AG04449 (cell line): ENCODE data around the gene RRBP1.

Source experiments
- CTCF ChIA-PET: fragments of 350-600 bp; formaldehyde crosslinking; extraction: SDS; loops from one replicate; lab custom pipeline; 2021; ENCODE audit warnings: antibody characterized with exemption; lab: Yijun Ruan, JAX
- POLR2A ChIA-PET: fragments of 400-600, 350-600 bp; formaldehyde crosslinking; extraction: SDS; loops from one replicate; lab custom pipeline; 2020; ENCODE audit warnings: antibody characterized with exemption, inconsistent platforms; lab: Yijun Ruan, JAX
- DNase-seq: peaks from one replicate; pipeline ENCODE4 v3.0.0-alpha.2; 2010; ENCODE audit warnings: low read depth, low spot score
- H3K4me3 ChIP-seq: 2 replicates; pipeline ENCODE4 v1.5.1; 2011; ENCODE audit warnings: low read depth, mild to moderate bottlenecking, control low read depth, low read length
- TF ChIP-seq, protein P1 (sequence below): IDR thresholded peaks from one replicate; pipeline ENCODE4 v1.5.1; 2011; ENCODE audit warnings: mild to moderate bottlenecking, moderate library complexity, low read length, control low read depth, inconsistent platforms; ENCODE audit not compliant: insufficient read depth; ENCODE audit errors: missing control alignments

RRBP1 gene

DNA sequence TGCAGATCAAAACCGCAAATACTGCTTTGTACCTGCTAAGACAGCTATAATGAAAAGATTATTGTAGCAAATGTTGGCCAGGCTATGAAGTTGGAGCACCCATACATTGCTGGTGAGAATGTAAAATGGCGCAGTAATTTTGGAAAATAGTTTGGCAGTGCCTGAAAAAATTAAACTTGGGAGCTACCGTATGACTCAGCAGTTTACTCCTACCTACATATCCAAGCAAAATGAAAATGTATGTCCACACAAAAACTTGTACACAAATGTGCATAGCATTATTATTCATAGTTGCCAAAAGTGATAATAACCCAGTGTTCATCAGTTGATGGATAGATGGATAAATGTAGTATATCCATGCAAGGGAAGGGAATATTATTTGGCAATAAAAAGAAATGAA, 98.9 kb downstream of the RRBP1 start:
- no peak overlapping the region for H3K4me3 ChIP-seq
- TF ChIP-seq, protein P1, sequence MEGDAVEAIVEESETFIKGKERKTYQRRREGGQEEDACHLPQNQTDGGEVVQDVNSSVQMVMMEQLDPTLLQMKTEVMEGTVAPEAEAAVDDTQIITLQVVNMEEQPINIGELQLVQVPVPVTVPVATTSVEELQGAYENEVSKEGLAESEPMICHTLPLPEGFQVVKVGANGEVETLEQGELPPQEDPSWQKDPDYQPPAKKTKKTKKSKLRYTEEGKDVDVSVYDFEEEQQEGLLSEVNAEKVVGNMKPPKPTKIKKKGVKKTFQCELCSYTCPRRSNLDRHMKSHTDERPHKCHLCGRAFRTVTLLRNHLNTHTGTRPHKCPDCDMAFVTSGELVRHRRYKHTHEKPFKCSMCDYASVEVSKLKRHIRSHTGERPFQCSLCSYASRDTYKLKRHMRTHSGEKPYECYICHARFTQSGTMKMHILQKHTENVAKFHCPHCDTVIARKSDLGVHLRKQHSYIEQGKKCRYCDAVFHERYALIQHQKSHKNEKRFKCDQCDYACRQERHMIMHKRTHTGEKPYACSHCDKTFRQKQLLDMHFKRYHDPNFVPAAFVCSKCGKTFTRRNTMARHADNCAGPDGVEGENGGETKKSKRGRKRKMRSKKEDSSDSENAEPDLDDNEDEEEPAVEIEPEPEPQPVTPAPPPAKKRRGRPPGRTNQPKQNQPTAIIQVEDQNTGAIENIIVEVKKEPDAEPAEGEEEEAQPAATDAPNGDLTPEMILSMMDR = no peak
- DNase-seq = no peak
- POLR2A ChIA-PET = interaction anchor here (0.9 to 1.8 kb wide), 3 partner anchors 11 to 26 kb away, joined by 3 to 6 read pairs (median 4); partner anchors contain the start of gene DSTN
- CTCF ChIA-PET = interaction anchor here (2.3 kb wide), 1 partner anchor 46 kb away, joined by 10 read pairs; no protein-coding TSS in a partner anchor

DNA sequence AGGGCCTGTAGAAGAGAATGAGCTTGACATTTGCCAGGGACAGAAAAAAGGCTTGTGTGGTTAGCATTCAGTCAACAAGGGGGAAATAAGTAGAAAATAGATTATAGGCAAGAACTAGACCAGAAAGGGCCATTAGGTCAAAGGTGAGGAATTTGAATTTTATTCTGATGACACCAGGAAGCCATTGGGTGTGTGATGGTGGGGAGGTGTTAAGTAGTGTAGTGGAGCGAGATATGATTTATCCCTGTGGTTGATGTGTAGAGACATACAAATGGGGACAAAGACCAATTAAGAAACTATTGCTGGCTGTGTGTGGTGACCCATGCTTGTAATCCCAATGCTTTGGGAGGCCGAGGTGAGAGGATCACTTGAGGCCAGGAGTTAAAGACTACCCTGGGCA, 101.1 kb downstream of the RRBP1 start:
- ChIA-PET CTCF (interaction anchor here (0.6 to 1.8 kb wide), 3 partner anchors 9 to 61 kb away, joined by 4 to 6 read pairs (median 4); no protein-coding TSS in a partner anchor), POLR2A (interaction anchor here (3.1 kb wide), 1 partner anchor 11 kb away, joined by 14 read pairs; the partner anchor contains the start of gene DSTN)
- DNase-seq = no peak
- TF ChIP-seq, protein P1 = no peak
- no peak overlapping the region for H3K4me3 ChIP-seq

GRCh38 chr20:17579369-17580039, 102.5 kb downstream of the RRBP1 start:
- POLR2A ChIA-PET = interaction anchor here (3.1 kb wide), 1 partner anchor 9 kb away, joined by 14 read pairs; the partner anchor contains the start of gene DSTN
- no peak overlapping the region for H3K4me3 ChIP-seq
- CTCF ChIA-PET = interaction anchor here (1.7 to 1.8 kb wide), 2 partner anchors 43 to 45 kb away, joined by 4 to 6 read pairs; no protein-coding TSS in a partner anchor
- TF ChIP-seq, protein P1 = no peak
- DNase-seq = no peak

GRCh38 chr20:17576215-17576614, 105.8 kb downstream of the RRBP1 start:
- DNase-seq = no peak
- TF ChIP-seq, protein P1 = no peak
- ChIA-PET POLR2A (interaction anchor here (0.6 kb wide), 1 partner anchor 394 kb away, joined by 3 read pairs; no protein-coding TSS in a partner anchor), CTCF (interaction anchor here (1.0 to 2.1 kb wide), 3 partner anchors 18 to 322 kb away, joined by 3 to 5 read pairs (median 4); no protein-coding TSS in a partner anchor)
- H3K4me3 ChIP-seq = no peak overlapping the region

- CTCF ChIA-PET = interaction anchor here (1.1 to 5.8 kb wide), 5 partner anchors 11 to 68 kb away, joined by 3 to 43 read pairs (median 3); no protein-coding TSS in a partner anchor
- DNase-seq = no peak
- TF ChIP-seq, protein P1 = no peak
- POLR2A ChIA-PET = interaction anchor here (0.6 to 1.5 kb wide), 5 partner anchors 11 to 34 kb away, joined by 3 to 7 read pairs (median 3); no protein-coding TSS in a partner anchor
- no peak overlapping the region for H3K4me3 ChIP-seq
These were observed 108.6 kb downstream of the RRBP1 start for GRCh38 chr20:17573463-17573862.
